DMS153 treated with DMSO at 0.1 percent for 48 hours (cell line): ENCODE results near the gene HARS2.
"Not testable (repeated sequence)": the region's sequence is repeated elsewhere in the genome, so short reads cannot be mapped to it uniquely, and the experiment has no call there.

Experiments used
- DNase-seq: peaks from one replicate; lab custom pipeline; 2025; ENCODE audit not compliant: unreplicated experiment; lab: John Stamatoyannopoulos, UW

HARS2 gene

DNA sequence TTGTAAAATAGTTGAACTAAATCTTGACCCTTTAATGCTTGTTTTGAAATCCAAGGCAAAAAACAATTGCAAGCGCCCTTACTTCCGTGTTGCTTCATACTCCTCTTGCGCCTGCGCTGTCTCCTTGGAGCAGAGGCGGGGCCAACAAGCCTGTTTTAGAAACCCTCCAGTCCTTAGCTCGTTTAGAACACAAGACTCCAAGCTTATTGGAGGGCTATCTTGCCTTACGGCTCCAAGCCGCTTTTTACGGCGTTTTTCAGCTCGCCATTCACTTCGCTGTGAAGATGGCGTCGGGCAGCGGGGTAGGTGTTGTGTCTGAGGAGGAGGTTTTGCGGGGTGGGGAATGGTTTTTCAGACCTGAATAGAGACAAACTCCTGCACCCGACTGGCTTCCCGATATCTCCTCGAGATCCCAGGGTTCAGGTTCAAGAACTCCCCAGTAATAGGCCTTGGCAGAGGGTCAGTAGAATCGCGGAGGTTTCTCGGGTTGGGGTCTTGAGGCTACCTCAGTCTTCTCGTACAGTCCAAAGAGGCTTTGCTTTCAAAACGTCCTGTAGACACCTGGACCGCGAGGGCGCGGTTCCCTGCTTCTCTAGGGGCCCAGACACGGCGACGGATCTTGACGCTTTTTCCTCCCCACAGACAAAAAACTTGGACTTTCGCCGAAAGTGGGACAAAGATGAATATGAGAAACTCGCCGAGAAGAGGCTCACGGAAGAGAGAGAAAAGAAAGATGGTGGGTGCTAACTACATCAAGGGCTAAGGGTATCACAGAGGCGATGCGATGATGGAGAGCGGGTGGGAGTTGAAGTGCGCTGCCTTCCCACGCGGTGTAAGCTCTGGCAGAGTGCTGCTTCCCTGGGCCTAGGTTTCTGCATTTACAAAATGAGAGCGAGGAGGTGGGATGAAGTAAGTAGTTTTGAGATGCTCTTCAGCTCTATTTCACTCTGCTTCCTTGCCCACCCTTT, 9.2 kb downstream of the HARS2 start, which contains the start of gene ZMAT2:
Gene ZMAT2, plus strand, starts transcription at position 271 of the 968 bp plus-strand sequence. Its CDS starts 14 bp downstream, at position 285.
- peak; percentile 76 for DNase-seq

DNA sequence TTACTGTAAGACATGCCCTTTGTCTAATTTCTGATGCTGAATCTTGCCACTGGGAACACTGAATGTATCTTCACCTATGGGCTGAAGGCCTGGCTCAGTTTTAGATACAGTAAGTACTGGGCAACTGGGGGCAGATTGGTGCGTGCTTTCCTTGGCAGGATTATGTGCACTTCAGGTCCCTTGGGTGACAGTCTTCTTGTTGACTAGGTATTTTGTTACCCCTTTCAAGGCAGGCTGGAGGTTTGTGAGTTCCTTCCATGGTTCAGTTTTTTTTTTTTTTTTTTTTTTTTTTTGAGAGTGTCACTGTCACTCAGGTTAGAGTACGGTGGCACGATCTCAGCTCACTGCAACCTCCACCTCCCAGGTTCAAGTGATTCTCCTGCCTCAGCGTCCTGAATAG, 16.6 kb downstream of the HARS2 start:
- no peak for DNase-seq

DNA sequence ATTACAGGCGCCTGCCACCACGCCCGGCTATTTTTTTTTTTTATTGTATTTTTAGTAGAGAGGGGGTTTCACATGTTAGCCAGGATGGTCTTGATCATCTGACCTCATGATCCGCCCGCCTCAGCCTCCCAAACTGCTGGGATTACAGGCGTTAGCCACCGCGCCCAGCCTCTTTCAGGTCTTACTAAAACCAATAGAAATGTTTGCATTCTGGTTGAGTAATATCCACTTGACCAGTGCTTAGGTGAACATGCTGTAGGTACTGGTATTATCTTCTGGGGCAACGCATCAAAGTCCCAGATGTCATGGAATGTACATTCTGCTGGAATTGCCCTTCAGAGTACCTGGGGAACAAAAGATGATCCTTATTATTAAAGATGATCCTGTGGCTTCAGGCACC, 17.5 kb downstream of the HARS2 start:
- DNase-seq, result not testable (repeated sequence)

DNA sequence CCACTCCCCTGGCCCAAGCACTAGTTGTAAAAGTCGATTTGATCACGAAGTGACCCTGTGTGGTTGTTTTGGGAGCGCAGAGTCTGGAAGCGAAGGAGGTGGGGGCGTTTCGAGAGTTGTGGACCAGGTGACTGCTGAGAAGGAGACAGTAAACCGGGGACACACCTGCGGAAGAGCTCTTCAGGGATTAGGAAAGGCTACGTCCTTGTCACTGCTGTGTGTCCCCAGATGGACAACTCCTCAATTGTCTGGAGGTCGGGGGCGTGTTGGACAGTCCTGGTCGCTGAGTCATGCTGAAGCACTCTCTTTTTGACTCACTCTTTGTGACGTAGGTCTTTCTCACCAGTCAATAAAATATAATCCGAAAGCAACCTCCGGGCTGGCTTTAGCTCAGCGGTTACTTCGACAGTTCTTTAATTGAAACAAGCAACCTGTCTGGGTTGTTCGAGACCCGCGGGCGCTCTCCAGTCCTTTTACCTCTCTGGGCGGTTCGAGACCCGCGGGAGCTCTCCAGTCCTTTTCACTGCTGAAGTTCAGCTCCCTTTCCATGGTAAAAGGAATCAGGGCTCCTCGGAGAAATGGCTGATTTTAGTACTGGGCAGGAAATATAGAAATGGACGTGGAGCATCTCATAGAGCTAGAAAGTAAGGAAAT, 19.8 kb downstream of the HARS2 start:
- peak; percentile 46 for DNase-seq

DNA sequence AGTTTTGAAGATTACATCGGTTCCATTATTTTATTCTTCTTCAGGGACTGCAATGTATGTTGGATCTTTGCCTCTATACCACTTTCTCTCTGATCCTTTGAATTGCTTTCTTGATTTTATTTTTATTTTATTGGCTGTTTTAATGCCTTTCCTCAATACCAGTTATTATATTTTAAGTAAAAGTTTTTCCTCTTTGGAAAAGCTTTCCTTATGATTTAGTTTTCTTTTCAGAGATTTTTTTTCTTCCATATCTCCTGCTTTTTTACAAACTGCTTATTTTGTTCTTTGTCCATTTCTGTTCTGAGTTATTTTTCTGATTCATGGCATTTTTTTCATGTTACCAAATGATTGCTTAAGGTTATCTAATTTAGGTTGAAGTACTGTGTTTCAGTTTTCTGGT, 20.5 kb downstream of the HARS2 start:
- no peak for DNase-seq

DNA sequence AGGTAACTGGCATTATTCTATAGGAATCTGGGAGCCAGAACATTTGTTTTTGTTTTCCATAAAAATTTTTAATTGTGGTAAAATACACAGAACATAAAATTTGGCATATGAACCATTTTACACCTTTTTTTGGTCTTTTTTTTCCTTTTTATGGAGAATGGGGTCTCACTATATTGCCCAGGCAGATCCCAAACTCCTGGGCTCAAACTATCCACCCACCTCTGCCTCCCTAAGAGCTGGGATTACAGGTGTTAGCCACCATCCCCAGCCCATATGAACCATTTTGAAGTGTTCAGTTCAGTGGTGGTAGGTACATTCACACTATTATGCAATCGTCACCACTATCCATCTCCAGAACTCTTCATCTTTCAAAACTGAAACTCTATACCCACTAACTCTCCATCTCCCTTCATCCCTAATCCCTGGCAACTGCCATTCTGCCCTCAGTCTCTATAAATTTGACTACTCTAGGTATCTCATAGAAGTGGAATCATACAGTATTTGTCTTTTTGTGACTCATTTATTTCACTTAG, 22.4 kb downstream of the HARS2 start:
- DNase-seq, result no peak

DNA sequence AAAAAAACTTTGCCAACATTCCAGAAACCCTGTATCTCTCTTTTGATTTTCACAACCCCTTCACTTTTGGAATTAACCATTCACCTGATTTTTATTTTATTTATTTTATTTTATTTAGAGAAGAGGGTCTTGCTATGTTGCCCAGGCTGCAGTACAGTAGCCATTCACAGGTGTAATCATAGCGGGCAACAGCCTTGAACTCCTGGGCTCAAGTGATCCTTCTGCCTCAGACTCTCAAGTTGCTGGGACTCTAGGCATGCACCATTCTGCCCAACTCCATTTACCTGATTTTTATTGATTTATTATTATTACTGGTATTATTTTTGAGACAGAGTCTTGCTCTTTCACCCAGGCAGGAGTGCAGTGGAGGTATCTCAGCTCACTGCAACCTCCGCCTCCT, 25.0 kb downstream of the HARS2 start:
- not testable (repeated sequence) for DNase-seq

DNA sequence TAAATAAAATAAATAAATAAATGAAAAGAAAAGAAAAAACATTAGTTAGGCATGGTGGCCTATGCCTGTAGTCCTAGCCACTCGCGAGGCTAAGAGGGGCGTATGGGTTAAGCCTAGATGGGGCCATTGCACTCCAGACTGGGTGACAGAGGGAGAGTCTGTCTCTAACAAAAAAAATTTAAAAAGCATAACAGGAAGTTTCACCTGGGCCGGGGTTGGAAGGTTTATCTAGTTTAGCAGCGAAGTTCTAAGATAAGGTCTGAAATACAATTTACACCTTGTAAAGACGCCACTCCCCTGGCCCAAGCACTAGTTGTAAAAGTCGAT, 27.0 kb downstream of the HARS2 start:
- no peak for DNase-seq

DNA sequence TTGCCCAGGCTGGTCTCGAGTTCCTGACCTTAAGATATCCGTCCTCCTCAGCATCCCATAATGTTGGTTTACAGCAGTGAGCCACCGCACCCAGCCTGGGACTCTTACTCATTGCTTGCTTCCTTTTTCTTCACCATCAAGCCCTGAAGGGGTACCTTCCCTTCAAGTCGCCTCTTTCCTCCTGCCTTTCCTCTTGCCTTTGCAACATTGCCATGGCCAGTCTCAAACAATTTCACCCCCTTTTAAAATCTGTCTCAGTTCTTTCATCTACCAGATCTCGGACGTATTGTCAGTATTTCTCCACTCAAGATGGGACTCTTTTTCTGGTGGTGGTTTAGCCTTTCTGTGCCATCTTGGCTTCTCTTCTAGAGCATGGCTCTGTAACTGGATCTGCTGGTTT, 29.5 kb downstream of the HARS2 start:
- not testable (repeated sequence) for DNase-seq

DNA sequence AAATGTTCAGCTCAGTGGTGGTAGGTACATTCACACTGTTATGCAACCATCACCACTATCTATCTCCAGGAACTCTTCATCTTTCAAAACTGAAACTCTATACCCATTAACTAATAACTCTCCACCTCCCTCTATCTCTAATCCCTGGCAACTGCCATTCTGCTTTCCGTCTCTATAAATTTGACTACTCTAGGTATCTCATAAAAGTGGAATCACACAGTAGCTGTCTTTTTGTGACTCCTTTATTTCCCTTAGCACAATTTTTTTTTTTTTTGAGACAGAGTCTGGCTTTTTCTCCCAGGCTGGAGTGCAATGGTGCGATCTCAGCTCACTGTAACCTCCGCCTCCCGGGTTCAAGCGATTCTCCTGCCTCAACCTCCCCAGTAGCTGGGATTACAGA, 30.1 kb downstream of the HARS2 start:
- DNase-seq, result not testable (repeated sequence)

DNA sequence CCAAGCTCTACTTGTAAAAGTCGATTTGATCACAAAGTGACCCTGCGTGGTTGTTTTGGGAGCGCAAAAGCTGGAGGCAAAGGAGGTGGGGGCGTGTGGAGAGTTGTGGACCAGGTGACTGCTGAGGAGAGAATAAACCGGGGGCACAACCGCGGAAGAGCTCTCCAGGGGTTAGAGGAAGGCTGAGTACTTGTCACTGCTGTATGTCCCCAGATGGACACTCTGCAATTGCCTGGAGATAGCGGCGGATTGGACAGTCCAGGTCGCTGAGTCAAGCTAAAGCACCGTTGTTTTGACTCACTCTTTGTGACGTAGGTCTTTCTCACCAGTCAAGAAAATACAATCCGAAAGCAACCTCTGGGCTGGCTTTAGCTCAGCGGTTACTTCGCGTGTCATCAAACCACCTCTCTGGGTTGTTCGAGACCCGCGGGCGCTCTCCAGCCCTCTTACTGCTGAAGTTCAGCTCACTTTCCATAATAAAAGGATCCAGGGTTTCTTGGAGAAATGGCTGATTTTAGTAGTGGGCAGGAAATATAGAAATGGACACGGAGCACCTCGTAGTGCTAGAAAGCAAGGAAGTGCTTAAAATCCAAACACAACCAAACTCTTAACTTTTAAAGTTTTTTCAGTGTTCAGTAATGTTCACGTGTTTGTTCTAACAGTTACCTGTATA, 34.7 kb downstream of the HARS2 start:
- peak; percentile 0 for DNase-seq

DNA sequence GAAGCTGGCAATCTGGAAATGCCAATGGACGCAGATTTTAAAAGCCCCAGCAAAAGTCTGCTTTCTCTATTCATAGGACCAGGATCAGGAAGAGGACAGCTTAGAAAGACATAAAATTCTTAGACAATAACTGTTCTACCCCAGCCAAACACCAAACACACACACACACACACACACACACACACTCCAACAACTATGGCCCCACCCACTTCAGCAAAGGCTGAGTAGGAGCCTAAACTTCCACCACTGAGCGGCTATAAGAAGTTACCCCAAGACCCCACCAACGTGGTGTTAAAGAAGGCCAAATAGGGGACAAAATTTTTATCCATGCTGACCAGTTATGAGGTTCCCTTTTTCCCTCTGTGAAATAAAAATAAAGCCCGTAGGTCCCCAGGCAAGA, 41.8 kb downstream of the HARS2 start:
- no peak for DNase-seq

DNA sequence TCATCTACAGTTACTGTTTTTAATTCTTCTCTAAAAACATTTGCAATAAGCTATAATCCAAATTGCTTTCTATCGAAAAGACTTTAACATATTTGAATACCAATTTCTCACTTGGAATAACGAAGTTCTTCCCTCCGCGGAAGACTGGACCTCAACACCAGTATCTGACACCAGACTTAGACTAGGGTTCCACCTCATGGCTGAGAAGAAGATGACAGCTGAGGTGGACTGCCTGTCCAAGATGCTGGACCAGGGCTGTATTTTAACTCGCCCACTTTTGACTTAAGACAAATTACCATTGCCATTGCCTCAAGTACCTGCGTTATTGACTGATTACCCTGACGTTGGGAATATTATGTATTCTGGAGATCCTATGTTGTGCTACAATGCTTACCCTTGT, 43.1 kb downstream of the HARS2 start:
- DNase-seq, result no peak

DNA sequence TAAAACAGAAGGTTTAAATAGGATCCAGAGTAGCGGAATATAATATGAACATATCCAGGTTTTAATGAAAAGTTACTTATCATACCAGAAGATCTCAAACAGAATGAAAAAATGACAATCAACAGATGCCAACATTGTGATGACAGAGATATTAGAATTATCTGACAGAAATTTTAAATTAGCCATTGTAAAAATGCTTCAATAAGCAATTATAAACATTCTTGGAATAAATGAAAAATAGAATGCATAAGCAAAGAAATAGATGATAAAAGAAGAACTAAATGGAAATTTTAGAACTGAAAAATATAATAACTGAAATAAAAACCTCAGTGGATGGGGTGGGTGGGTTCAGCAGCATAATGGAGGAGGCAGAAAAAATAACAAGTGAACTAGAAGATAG, 46.2 kb downstream of the HARS2 start:
- no peak for DNase-seq

DNA sequence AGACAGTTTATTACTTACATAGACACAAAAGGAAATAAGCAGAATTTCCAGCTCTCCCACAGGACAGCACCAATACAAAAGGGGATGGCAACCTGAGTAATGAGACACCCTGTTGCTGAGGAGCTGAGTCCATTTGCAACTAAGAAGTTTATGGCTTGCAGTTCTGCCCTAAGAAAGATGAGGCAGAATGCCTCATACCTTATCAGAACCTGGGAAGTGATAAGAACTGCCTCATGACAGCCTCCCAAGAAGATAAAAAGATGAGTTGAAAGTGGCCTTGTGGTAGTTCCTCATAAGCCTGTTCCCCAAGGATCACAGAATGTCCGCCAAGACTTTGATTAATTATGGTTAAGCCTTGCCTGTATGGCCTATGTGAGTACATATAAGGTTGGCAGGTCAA, 50.7 kb downstream of the HARS2 start:
- no peak for DNase-seq
